HCT116 (cell line): Measurements from ENCODE around the gene GSG1L. TPM values are rescaled to one million over a fixed set of nuclear protein-coding genes. Genes with fewer than 3 reads are reported as not detected.

ENCODE experiments used
- ATAC-seq: fragments of 200-7000 bp; cut with Tn5 transposase; 2 replicates; pipeline ENCODE4 v1.9.1; 2020; ENCODE audit warnings: mild to moderate bottlenecking, moderate library complexity
- BruUV-seq: library from RNA; stranded (reverse); fragments of 400-500 nt; replicated peaks from 2 replicates; lab custom pipeline; 2021; lab: Mats Ljungman, UMichigan
- CTCF ChIA-PET: fragments of 300-600 bp; sonication (Branson Sonifier 250); formaldehyde crosslinking; loops from one replicate; lab custom pipeline; 2021; ENCODE audit warnings: antibody characterized with exemption; lab: Charles Lee
- POLR2A ChIA-PET: fragments of 300-600, 350-600 bp; sonication (Branson Sonifier 250); formaldehyde crosslinking; loops from one replicate; lab custom pipeline; 2021; ENCODE audit warnings: antibody characterized with exemption; lab: Charles Lee
- RAD21 ChIA-PET, 2 experiments: fragments of 300-600 bp; sonication (Branson Sonifier 250); formaldehyde crosslinking; loops; one replicate each; lab custom pipeline; 2023; ENCODE audit warnings: low total read pairs in 2 of 2; ENCODE audit not compliant: uncharacterized antibody in 2 of 2, unreplicated experiment in 2 of 2, low non-redundant PET in 1 of 2; lab: Charles Lee
- DNase-seq: peaks from one replicate; pipeline ENCODE4 v3.0.0-alpha.2; 2010; ENCODE audit warnings: low read depth, low spot score
- H2AFZ ChIP-seq: fragments of 200-600 bp; shearing (Covaris generic), sonication (generic); 2 replicates; pipeline ENCODE4 v1.6.1; 2017; ENCODE audit warnings: low read depth, mixed run types, mixed read lengths, antibody characterized with exemption, low read length; ENCODE audit not compliant: poor library complexity, severe bottlenecking
- H3K27ac ChIP-seq: 2 replicates; pipeline ENCODE4 v1.5.1; 2012; ENCODE audit warnings: low read depth, low read length
- H3K27me3 ChIP-seq: fragments of 200-600 bp; sonication (generic); 2 replicates; pipeline ENCODE4 v1.6.1; 2016; ENCODE audit warnings: mixed run types, low read length, mixed read lengths; ENCODE audit not compliant: insufficient read depth
- H3K36me3 ChIP-seq, 2 experiments: fragments of 200-500 bp in 1 of 2; fragments of 200-600 bp in 1 of 2; sonication (Bioruptor generic) in 1 of 2; sonication (generic) in 1 of 2; 2 replicates each; pipeline versions ENCODE4 v1.5.1 to v1.6.1; 2014 to 2016; ENCODE audit warnings: low read length in 2 of 2, inconsistent platforms in 1 of 2, mixed read lengths in 1 of 2, mixed run types in 1 of 2; ENCODE audit not compliant: insufficient read depth in 2 of 2, control insufficient read depth in 1 of 2
- H3K4me1 ChIP-seq, 2 experiments: fragments of 200-600 bp in 1 of 2; sonication (generic) in 1 of 2; 2 replicates each; pipeline versions ENCODE4 v1.5.1 to v1.6.1; 2012 to 2017; ENCODE audit warnings: low read length in 2 of 2, inconsistent platforms in 1 of 2, mild to moderate bottlenecking in 1 of 2, mixed read lengths in 1 of 2, mixed run types in 1 of 2, moderate library complexity in 1 of 2; ENCODE audit not compliant: insufficient read depth in 2 of 2, control insufficient read depth in 1 of 2
- H3K4me2 ChIP-seq: fragments of 200-600 bp; sonication (generic); 2 replicates; pipeline ENCODE4 v1.6.1; 2017; ENCODE audit warnings: mixed run types, low read length, mixed read lengths
- H3K4me3 ChIP-seq, 2 experiments: fragments of 200-600 bp in 1 of 2; sonication (generic) in 1 of 2; replicated peaks in 1 of 2; 2 replicates each; pipeline ENCODE4 v1.5.1; 2011 to 2016; ENCODE audit warnings: low read length in 2 of 2, control low read depth in 1 of 2, low read depth in 1 of 2, mild to moderate bottlenecking in 1 of 2, mixed read lengths in 1 of 2, mixed run types in 1 of 2
- H3K79me2 ChIP-seq: fragments of 200-600 bp; sonication (generic); 2 replicates; pipeline ENCODE4 v1.6.1; 2017; ENCODE audit warnings: mild to moderate bottlenecking, mixed run types, low read length, moderate library complexity, mixed read lengths; ENCODE audit not compliant: insufficient read depth
- H3K9ac ChIP-seq: fragments of 200-600 bp; sonication (generic); 2 replicates; pipeline ENCODE4 v1.6.1; 2016; ENCODE audit warnings: low read length, mixed read lengths
- H3K9me2 ChIP-seq: fragments of 200-600 bp; sonication (generic), shearing (Covaris generic); 2 replicates; pipeline ENCODE4 v1.6.1; 2017; ENCODE audit warnings: mixed run types, mild to moderate bottlenecking, moderate library complexity; ENCODE audit not compliant: insufficient read depth
- H3K9me3 ChIP-seq, 2 experiments: fragments of 200-500 bp in 1 of 2; fragments of 200-600 bp in 1 of 2; sonication (Bioruptor generic) in 1 of 2; sonication (generic) in 1 of 2; 2 replicates each; pipeline ENCODE4 v1.6.1; 2014 to 2017; ENCODE audit warnings: low read length in 2 of 2, mixed read lengths in 2 of 2, inconsistent platforms in 1 of 2, low read depth in 1 of 2, mild to moderate bottlenecking in 1 of 2, mixed run types in 1 of 2, moderate library complexity in 1 of 2; ENCODE audit not compliant: control insufficient read depth in 1 of 2, insufficient read depth in 1 of 2
- H4K20me1 ChIP-seq: fragments of 200-600 bp; sonication (generic), shearing (Covaris generic); 2 replicates; pipeline ENCODE4 v1.6.1; 2017; ENCODE audit warnings: mixed run types, mild to moderate bottlenecking, moderate library complexity; ENCODE audit not compliant: insufficient read depth
- ELF1 ChIP-seq: IDR thresholded peaks from 2 replicates; pipeline ENCODE4 v1.6.1; 2012; ENCODE audit warnings: low read depth, borderline replicate concordance
- JUND ChIP-seq: IDR thresholded peaks from 2 replicates; pipeline ENCODE4 v1.6.1; 2012
- MAX ChIP-seq: IDR thresholded peaks from 2 replicates; pipeline ENCODE4 v1.6.1; 2012
- ZBTB33 ChIP-seq: IDR thresholded peaks from 2 replicates; pipeline ENCODE4 v1.6.1; 2011; ENCODE audit warnings: mild to moderate bottlenecking, low read length, moderate library complexity; ENCODE audit not compliant: insufficient replicate concordance; ENCODE audit errors: extremely low read depth
- intact Hi-C: fragments of 100-400 bp; cut with micrococcal nuclease; formaldehyde crosslinking; loops from 2 replicates; pipeline ENCODE4 v1.10.0; 2022
- total RNA-seq: library from RNA; stranded (reverse); gene quantifications from one replicate; pipeline ENCODE4 v1.2.1, GENCODE V29; 2021; ENCODE audit not compliant: unreplicated experiment

Gene GSG1L
- total RNA-seq, 1 experiment from 2014 or later, result not detected

- ATAC-seq, result no peak
These were observed 62.3 kb downstream of the GSG1L start for GRCh38 chr16:28001184-28001583.

More at GRCh38 chr16:28001184-28001583, 62.3 kb downstream of the GSG1L start:
- Histone ChIP-seq H4K20me1 (no peaks in the 10 kb centered on the region), H3K36me3 (no peaks in the 10 kb centered on the region), H3K9me2 (no peaks in the 10 kb centered on the region), H3K27me3 (no peaks in the 10 kb centered on the region), H3K4me2 (no peak overlapping the region), H3K9ac (no peak overlapping the region), H2AFZ (no peak overlapping the region), H3K79me2 (no peaks in the 10 kb centered on the region), H3K4me1 (no peaks in the 10 kb centered on the region), H3K4me3 (no peak overlapping the region), H3K27ac (no peak overlapping the region), H3K9me3 (no peaks in the 10 kb centered on the region)
- RAD21 ChIA-PET, result no interaction called here
- CTCF ChIA-PET, result no interaction called here
- TF ChIP-seq MAX, result no peak
- no peak for TF ChIP-seq ELF1
- no peak for TF ChIP-seq ZBTB33
- no peak for TF ChIP-seq JUND
- no TSS peak for BruUV-seq
- intact Hi-C loops, result no loop called here
- DNase-seq, result no peak
- POLR2A ChIA-PET, result no interaction called here
